ENCODE measurements around the gene RASGRF1.

- TF ChIP-seq, protein P1, sequence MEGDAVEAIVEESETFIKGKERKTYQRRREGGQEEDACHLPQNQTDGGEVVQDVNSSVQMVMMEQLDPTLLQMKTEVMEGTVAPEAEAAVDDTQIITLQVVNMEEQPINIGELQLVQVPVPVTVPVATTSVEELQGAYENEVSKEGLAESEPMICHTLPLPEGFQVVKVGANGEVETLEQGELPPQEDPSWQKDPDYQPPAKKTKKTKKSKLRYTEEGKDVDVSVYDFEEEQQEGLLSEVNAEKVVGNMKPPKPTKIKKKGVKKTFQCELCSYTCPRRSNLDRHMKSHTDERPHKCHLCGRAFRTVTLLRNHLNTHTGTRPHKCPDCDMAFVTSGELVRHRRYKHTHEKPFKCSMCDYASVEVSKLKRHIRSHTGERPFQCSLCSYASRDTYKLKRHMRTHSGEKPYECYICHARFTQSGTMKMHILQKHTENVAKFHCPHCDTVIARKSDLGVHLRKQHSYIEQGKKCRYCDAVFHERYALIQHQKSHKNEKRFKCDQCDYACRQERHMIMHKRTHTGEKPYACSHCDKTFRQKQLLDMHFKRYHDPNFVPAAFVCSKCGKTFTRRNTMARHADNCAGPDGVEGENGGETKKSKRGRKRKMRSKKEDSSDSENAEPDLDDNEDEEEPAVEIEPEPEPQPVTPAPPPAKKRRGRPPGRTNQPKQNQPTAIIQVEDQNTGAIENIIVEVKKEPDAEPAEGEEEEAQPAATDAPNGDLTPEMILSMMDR (IDR thresholded peaks at IDR 0.05) = no peak
- TF ChIP-seq POLR2AphosphoS5 (IDR thresholded peaks at IDR 0.05) = no peak
- TF ChIP-seq EP300 (IDR thresholded peaks at IDR 0.05) = no peak
- TF ChIP-seq POLR2A (IDR thresholded peaks at IDR 0.05) = no peak
Observed at GRCh38 chr15:79057050-79057449, 33.5 kb downstream of the RASGRF1 start.
